Ramos (cell line): ENCODE data around the gene KDM4B.
"Not testable (repeated sequence)": the region's sequence is repeated elsewhere in the genome, so short reads cannot be mapped to it uniquely, and the experiment has no call there.

ENCODE experiments used
- in situ Hi-C: fragments of 300-500 bp; cut with MboI; formaldehyde crosslinking; loops from one replicate; pipeline ENCODE4 v1.14.3; 2022; ENCODE audit warnings: low sequenced_read_pairs; ENCODE audit not compliant: unreplicated experiment

Gene KDM4B

GRCh38 chr19:5152767-5153532 is 184.0 kb downstream of the KDM4B start:
- in situ Hi-C loops, result no loop called here

GRCh38 chr19:5153601-5154128 is 184.8 kb downstream of the KDM4B start:
- in situ Hi-C loops, result no loop called here

DNA sequence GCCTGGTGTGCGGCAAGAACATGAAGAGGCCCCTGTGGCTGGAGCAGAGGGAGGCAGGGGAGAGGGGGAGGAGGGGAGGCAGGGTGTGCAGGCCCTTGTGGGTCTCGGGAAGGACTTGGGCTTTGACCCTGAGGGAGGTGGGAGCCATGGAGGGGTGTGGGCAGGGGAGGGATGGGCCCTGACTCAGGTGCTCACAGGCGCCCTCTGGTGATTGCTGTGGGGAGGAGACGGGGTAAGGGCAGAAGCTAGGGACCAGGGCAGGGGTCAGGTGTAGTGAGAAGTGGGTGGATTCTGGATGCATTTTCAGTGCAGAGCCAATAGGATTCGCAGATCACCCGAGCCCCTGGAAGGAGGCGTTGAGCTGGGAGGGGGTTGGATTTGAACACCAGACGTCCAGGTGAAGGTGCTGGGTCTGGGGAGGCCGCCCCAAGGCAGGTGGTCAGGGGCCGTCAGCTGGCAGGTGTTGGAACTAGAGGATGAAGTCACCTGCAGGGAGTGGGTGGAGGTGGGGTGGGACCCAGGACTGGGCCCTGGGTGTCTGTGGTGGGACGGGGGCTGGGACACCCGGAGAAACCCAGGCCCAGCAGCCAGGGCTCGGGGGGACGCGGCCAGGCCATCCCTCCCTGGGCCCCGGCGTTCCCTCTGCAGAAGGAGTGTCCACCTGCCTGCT is 185.4 kb downstream of the KDM4B start:
- in situ Hi-C loops, result no loop called here

DNA sequence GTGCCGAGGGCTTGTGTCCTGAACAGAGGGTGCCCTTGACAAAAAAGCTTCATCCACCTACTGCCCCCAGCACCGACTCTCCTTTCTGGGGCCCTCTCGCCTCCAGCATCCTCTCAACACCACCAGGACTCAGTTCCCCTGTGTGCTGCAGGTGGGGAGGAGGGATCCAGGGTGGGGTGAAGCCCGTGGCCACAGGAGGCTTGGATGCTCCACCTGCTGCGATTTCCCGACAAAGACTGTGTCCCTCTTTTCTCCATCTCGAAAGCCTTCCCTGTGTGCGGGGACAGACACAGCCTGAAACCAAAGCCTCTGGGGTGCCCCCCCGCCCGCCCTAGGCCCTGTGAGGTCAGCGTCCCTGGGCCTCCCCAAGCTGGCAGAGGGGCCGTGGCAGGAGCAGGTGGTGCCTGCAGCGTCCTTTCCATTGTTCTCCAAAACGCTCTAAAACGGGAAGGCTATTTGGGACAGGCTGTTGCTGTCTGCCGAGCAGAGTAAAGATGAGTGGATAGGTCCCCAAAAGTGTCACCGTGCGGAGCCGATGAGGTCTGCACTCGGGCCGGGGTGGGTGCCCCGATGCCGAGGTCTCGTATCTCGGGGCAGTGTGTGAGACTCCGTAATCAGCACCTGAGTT is 186.0 kb downstream of the KDM4B start:
- in situ Hi-C loops, result no loop called here

GRCh38 chr19:5155586-5156210 is 186.8 kb downstream of the KDM4B start:
- in situ Hi-C loops, result no loop called here

- in situ Hi-C loops, result no loop called here
Measured at GRCh38 chr19:5156231-5156986, 187.5 kb downstream of the KDM4B start.

GRCh38 chr19:5157186-5157585 is 188.3 kb downstream of the KDM4B start:
- in situ Hi-C loops, result no loop called here

DNA sequence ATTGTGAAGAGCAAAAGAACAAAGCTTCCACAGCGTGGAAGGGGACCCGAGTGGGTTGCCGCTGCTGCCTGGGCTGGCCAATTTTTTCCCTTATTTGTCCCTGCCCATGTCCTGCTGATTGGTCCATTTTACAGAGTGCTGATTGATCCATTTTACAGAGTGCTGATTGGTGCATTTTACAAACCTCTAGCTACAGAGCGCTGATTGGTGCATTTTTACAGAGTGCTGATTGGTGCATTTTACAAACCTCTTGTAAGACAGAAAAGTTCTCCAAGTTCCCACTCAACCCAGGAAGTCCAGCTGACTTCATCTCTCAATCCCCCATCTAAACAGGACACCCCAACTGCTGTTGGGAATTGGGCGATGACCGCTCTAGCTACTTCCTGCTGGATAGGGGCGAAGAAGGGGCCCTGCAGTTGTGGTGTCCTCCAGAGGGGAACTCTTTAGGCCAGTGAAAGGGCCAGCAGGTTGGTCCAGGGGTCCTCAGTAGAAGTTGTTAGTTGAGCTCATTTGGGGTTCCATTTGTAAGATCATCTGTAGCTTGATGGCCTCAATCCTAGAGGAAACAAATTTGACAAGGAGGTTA is 189.7 kb downstream of the KDM4B start:
- in situ Hi-C loops, result not testable (repeated sequence)

- in situ Hi-C loops, result not testable (repeated sequence)
Measured at GRCh38 chr19:5160158-5160795, 191.4 kb downstream of the KDM4B start.

- in situ Hi-C loops, result not testable (repeated sequence)
Measured at GRCh38 chr19:5164845-5165696, 196.2 kb downstream of the KDM4B start.

- in situ Hi-C loops, result no loop called here
Measured at GRCh38 chr19:5165697-5166019, 196.7 kb downstream of the KDM4B start.

DNA sequence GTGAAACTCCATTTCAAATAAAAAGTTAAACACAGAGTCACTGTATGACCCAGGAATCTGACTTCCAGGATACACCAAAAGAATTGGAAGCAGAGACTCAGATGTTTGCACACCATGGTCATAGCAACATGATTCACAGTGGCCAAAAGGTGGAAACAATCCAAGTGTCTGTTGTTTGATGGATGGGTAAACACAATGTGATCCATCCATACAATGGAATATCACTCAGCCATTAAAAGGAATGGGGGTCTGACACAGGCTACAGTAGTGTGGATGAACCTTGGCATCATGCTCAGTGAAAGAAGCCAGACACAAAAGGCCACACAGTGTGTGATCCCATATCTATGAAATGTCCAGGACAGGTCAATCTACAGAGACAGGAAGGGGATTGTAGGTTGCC is 197.3 kb downstream of the KDM4B start:
- in situ Hi-C loops, result no loop called here

DNA sequence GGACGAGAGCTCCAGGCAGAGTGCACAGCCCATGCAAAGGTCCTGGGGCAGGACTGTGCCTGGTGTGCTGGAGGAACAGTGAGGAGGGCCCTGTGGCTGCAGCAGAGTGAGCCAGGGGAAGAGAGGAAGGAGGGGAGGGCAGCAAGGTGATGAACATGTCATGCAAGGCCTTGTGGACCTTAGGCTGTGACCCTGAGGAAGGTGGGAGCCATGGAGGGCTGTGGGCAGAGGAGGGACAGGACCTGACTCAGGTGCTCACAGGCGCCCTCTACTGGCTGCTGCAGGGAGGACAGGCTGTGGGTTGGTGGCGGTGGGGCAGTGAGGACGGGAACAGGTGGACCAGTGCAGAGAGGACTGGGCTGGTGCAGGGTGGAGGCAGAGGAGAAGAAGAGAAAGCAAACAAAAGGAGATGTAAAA is 201.4 kb downstream of the KDM4B start:
- in situ Hi-C loops, result no loop called here

GRCh38 chr19:5171711-5172110 is 202.8 kb downstream of the KDM4B start:
- in situ Hi-C loops, result no loop called here

DNA sequence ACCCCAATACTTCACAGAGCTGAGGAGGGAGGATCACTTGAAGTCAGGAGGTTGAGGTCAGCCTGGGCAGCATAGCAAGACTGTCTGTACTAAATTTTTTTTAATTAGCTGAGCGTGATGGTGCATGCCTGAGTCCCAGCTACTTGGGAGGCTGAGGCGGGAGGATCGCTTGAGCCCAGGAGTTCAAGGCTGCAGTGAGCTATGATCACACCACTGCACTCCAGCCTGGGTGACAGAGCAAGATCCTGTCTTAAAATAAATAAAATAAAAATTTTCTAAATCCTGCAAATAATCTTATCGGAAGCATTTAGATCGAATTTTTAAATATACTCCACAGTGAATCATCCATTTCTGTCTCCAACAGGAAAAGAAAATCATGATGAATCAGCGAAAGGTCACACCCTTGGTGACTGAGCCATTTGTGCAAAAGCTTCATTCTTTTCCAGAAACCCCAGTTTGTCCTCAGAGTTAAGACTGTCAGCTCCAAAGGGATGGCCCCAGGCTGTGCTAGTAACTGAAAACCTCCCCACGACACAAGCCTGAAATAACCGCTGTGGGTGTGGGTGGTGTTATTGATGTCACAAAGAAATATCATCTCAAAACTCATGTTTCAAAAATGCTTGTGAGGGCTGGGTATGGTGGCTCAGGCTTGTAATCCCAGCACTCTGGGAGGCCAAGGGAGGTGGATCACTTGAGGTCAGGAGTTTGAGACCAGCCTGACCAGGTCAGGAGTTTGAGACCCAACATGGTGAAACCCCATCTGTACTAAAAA is 204.1 kb downstream of the KDM4B start:
- in situ Hi-C loops, result no loop called here

DNA sequence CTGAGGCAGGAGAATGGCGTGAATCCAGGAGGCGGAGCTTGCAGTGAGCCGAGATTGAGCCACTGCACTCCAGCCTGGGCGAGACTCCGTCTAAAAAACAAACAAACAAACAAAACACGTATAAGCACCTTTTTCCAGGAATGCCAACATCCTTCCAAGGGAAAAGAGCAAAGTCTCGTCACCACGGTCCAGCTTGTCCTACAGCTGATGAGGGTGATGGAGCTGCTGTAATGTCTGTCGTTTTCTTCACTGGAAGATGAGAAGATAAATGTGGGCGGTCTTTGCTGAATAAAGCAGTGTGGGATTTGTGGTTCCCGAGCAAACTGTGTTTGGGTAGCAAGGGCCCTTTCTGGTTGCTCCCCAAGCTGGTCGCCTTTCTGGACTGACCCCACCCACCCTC is 205.1 kb downstream of the KDM4B start:
- in situ Hi-C loops, result no loop called here

GRCh38 chr19:5177745-5178450 is 209.0 kb downstream of the KDM4B start:
- in situ Hi-C loops, result no loop called here
